ENCODE data around the gene MT1HL1.

DNA sequence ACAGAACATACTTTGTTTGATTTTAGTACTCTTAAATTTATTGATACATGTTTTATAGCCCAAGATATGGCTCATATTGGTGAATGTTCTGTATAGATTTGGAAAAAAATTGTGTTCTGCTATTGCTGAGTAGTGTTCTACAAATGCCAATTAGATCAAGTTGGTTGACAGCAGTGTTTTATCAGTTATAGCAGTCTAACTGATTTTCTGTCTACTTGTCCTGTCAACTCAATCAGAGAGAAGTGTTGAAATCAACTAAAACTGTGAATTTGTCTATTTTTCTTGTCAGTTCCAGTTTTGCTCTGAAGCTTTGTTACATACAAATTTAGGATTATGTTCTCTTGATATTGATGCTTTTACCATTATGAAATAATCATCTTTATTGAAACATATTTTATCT lies 14.7 kb upstream of the MT1HL1 start:
- no peak for TF ChIP-seq POLR2A (IDR thresholded peaks at IDR 0.05)
- TF ChIP-seq, protein P1, sequence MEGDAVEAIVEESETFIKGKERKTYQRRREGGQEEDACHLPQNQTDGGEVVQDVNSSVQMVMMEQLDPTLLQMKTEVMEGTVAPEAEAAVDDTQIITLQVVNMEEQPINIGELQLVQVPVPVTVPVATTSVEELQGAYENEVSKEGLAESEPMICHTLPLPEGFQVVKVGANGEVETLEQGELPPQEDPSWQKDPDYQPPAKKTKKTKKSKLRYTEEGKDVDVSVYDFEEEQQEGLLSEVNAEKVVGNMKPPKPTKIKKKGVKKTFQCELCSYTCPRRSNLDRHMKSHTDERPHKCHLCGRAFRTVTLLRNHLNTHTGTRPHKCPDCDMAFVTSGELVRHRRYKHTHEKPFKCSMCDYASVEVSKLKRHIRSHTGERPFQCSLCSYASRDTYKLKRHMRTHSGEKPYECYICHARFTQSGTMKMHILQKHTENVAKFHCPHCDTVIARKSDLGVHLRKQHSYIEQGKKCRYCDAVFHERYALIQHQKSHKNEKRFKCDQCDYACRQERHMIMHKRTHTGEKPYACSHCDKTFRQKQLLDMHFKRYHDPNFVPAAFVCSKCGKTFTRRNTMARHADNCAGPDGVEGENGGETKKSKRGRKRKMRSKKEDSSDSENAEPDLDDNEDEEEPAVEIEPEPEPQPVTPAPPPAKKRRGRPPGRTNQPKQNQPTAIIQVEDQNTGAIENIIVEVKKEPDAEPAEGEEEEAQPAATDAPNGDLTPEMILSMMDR (IDR thresholded peaks at IDR 0.05): no peak

Data from uterus (tissue), 2 donors.